Hypothalamus (tissue), 51 donors: ENCODE data around the gene ITGAE.

Experiments
- DNase-seq, 51 donors: peaks; one replicate each; lab custom pipeline; 2025; lab: John Stamatoyannopoulos, UW

Gene ITGAE

DNA sequence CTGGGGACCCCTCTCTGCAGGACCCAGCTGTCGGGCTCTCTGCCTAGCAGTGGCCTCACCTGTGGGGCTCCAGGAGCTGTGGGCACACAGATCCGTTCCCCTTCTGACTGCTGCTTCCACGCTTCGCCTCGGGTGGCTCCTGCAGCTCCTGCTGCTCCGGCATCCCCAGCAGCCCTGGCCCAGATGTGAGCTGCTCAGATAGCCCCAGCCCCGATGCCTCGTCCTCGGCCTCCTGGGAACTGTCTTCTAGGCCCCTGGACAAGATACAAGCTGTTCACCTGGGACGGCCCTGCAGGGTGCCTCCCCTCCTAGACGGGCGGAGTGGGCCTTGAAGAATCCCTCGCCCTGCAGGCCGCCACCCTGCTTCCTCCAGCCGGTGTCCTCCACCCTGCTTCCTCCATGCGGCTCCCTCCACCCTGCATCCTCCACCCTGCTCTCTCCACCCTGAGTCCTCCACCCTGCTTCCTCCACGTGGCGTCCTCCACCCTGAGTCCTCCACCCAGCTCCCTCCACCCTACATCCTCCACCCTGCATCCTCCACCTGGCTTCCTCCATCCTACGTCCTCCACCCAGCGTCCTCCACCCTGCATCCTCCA lies 121.4 kb downstream of the ITGAE start:
- no peak for DNase-seq

DNA sequence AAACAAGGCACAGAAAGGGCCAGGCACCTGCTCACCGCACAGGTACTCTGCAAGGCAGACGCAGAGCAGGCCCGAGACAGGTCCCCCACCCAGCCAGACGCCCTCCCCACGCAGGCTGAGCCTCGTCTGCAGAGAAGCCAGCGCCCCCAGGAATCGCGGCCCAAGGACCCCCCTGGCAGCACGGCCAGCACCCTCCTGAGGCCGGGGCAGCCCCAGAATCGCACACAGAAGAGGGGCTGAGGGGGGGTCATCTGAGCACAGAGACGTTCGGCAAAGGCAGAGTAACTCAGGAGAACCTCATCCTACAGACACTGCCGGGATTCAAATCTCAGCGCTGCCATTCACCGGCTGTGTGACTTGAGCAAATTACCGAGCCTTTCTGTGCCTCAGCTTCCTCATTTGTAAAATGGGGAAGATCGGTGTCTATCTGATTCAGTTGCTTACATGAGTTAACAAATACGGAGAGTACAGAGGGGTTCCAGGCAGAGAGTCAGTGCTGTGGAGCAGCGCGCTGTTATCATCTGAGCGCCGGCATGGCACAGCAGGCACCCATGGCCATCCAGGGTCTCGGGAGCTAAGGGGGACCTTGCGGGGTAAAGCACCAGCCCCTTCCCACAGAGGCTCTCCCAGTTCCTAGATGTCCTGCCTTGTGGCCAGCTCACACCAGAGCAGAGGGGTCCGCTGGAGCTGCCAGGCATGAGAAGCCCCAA lies 122.0 kb downstream of the ITGAE start:
- DNase-seq: no peak

DNA sequence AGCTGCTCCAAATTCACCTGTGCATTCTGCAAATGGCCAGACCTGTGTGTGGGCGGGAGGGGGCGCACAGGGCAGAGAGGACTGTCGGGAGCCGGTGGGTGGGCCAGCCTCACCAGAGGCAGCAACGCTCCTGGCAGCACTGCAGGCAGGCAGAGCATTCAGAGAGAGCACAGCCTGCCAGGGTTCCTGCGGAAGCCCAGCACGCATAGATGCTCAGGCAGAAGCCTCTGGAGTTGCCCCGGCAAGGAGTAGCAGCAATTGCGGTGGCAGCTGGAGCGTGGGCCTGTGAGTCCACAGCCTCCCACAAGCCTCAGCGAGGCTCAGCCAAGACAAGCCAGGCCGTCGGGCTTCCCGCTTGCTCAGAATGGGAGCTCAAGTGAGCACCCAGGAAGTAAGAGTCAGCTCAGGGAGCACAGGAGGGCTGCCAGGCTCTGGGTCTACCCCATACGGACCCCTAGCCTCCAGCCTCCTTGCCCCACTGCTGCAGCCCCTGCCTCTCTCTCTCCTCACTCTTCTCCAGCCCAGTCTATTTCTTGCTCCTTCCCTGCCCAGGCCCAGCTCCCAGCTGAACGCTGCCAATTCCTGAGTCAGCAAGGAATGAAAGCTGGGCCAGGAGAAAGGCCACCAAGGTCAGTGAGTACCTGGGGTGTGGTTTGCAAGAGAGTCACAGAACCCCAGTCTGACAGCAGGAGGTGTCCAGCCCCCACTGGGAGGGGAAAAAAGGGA lies 122.7 kb downstream of the ITGAE start:
- peak in 1 of 51 donors; percentile 42 for DNase-seq

DNA sequence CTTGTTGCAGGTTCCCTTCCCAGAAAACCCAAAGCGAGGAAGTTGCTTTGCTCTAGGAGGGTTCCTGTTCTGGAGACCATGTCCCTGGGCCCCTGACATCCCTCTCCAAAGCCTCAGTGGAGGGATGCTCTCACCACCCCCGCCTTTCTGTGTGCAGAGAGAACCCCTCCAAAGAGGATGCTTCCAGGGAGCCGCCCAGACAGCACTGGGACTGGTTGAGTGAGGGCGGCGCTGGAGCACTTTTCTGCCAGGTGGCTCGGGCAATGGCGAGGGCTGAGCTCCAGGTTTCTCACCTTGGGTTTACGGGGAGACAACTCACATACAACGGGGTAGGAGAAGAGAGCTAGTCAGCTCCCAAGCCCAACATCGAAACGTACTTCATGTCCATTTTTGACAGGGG lies 125.1 kb downstream of the ITGAE start:
- no peak for DNase-seq

DNA sequence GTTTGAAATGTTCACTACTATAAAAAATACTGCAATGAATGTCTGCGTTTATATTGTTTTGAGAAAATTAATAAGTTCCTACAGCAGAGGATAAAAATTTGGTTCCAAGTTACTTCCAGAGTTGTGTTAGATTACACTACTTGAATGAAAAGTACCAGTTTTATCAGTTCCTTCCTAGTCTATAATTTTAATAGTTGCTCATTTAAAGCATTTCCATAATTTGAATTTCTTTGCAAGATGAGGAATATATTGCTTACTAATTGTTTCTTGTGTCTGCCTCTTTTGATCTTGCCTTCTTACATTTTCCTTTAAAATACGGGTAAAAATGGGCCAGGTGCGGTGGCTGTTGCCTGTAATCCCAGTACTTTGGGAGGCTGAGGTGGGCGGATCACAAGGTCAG lies 128.4 kb downstream of the ITGAE start:
- DNase-seq: no peak

DNA sequence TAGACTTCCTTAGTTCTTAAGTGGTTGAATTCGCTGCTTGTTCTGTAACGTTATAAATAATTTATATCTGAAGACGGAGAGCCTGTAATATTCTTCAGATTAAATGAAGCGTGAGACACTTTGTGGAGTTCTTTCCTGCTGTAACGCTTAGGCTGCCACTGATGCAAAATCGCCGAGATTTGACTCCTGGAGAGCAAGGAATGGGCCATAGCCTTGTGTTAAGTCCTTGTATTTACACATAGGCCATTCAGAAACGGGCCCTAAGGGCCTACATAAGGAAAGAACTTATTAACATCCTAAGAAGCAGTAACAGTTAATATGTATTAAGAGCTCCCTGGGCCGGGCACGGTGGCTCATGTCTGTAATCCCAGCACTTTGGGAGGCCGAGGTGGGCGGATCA lies 131.4 kb downstream of the ITGAE start:
- DNase-seq: no peak

DNA sequence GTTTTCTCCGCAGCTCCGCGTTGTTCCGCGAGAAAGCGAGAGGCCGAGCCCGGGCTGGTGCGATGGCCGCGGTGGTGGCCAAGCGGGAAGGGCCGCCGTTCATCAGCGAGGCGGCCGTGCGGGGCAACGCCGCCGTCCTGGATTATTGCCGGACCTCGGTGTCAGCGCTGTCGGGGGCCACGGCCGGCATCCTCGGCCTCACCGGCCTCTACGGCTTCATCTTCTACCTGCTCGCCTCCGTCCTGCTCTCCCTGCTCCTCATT lies 132.0 kb downstream of the ITGAE start:
- DNase-seq: no peak

DNA sequence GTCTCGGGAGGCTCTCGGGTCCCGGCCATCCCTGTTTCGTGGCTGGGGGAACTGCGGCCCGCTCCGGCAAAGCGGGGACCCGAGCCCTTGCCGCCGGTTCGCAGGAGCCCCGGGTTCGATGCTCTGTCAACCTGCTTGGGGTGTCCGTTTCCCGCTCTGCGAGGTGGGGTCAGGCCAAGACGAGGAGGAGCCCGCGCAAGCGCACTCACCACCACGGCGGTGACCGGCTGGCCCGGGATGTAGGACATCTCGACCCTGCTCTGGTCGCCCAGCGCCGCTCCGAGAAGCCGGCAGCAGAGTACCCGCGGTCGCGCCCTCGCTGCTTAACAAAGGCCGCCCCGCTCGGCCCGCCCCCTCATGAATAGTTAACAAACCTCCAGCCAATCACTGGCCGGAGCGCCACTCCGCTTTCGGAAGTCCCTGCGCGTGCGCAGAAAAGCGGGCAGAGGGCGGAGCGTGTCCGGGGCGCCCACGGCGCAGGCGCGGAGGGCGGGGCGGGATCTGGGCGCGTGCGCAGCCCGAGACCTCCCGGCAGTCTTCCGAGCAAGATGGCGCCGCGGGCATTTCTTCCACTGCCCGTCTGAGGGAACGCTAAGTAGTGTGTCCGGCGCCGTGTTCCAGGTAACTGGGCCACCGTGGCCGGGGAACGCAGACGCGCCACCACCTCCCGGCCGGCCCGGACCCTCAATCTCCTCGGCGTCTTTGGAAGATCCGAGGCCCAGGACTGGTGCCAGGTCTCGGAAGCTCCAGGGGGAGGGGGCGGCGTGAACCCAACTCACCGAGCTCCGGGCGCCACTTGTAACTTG lies 132.5 kb downstream of the ITGAE start, which contains the start of the genes EMC6 and TAX1BP3:
Gene EMC6 (plus strand): TSS at position 534 of the 806 bp plus-strand sequence. CDS start 335 bp downstream, outside the sequence.
Gene TAX1BP3 (minus strand): TSS at position 300 of the 806 bp plus-strand sequence. CDS start 52 bp downstream, at position 248.
- DNase-seq: peak; percentile 81 to 99 (median 98)

DNA sequence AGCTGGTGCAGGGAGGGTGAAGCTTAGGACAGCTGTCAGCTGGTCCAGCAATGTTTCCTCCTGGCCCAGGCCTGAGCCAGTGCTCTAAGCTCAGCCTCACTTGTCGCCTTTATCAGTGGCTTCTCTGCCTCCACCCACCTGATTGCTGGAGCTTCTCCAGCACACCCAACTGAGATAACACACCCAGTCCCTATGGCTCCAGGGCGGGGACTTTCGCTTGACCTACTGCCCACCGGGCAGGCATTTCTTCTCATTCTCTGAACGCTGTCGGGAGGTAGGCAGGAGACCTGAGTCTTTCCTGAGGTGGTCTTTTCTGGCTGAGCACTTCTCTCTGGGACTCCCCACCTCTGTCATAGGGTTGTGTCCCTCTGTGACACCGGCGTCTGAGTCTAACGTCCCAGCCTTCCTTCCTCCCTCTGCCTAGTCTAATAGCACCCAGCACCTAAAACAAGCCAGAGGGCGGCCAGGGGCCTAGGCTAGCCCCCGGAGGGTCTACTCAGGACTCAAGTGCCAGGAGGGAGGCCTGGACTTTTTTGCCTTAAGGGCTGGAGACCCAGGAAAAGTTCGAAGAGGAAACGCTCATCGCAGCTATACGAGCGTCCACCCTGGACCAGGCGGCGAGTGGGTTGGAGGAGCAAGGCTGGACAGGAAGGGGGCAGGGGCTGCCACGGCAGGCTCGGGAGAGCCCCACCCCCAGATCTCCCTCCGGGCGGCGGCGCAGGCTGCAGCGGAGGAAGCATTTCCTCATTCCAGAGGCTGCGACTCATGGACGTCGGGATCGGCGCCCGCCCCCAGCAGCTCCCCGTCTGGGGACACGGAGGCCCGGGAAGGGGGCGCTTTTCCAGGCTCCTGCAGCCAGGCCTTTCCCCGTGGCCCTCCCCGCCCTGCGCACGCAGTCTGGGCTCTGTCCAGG lies 133.4 kb downstream of the ITGAE start:
- DNase-seq: peak in 30 of 51 donors; percentile 31 to 85 (median 69)

DNA sequence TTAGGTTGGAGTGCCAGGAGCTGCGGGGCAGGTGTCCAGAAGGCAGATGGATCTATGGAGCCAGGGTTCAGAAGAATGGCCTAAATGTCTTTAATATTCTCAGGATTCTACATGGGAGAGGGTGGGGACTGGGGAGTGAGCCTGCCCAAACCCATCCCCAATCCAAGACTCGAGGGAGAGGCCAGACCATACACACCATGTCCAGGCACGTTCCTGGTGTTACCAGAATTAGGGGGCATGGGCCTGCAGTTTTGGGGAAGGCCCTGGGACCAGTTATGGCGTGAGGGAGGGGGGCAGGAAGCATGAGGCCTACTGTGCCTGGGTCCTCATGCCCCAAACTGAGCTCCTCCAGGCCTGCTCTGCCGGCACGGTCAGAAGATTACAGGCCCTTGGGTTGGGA lies 134.5 kb downstream of the ITGAE start:
- no peak for DNase-seq

DNA sequence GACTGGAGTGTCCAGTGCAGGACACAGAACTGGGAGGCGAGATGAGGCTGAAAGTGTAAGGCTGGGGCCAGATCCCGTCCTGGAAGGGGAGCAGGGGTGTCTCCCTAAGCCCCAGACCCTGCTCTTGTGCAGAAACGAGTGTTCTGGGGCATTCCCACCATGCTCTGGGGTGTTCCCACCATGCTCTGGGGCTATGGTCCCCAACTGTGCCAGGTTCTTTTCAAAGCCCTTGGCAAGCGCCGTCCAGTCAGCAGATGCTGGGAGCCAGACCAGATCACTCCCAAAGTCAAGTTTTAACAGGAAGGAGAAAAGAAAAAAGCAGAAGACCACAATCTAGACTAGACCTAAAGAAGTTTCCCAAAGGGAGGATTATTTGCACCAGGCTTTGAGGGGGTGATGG lies 135.2 kb downstream of the ITGAE start:
- peak in 29 of 51 donors; percentile 9 to 72 (median 37) for DNase-seq
